NCI-H748 (cell line): ENCODE measurements around the gene ATXN7L2.

Experiments
- DNase-seq: peaks from one replicate; lab custom pipeline; 2025; ENCODE audit not compliant: unreplicated experiment; lab: John Stamatoyannopoulos, UW

Gene ATXN7L2

DNA sequence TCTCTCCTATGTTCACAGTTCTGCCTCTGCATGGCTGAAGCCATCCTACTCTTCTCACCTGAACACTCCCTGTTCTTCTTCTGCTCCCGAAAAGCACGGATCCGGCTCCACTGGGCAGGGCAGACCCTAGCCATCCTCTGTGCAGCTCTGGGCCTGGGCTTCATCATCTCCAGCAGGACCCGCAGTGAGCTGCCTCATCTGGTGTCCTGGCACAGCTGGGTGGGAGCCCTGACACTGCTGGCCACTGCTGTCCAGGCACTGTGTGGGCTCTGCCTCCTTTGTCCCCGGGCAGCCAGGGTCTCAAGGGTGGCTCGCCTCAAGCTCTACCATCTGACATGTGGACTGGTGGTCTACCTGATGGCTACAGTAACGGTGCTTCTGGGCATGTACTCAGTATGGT, 12.0 kb downstream of the ATXN7L2 start:
- DNase-seq, result no peak

DNA sequence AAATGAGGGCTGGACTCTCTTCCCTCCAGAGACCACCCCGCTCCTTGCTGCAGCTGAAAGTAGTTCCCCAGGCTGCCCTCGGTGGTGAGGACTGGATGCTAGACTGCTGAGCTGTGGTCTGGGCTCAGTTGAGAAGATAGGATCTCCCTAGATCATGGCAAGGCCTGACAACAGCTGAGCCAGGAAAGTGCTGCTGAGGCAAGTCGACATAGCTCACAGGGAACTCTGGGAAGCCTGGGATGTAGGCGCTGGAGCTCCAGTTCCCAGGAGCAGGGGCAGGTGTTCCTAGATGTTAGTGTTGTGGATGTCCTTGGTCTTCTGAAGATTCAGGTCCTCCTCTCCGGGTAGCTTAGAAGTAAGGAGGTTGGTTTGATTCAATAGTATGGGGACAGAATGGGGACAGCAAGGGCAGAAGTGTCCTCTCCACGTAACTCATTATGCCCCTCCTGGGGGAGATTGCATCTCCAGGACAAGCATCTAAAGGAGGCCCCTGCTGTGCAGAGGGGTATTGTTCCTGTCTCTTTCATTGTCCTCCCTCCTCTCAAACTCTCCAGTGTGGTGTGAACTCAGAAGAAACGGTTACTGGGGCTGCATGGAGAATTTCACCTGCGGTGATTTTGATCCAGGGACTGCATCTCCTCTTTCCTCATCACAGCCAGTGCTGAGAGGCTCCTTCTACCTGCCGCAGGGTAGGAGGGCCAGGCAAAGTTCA, 13.9 kb downstream of the ATXN7L2 start:
- DNase-seq, result no peak

DNA sequence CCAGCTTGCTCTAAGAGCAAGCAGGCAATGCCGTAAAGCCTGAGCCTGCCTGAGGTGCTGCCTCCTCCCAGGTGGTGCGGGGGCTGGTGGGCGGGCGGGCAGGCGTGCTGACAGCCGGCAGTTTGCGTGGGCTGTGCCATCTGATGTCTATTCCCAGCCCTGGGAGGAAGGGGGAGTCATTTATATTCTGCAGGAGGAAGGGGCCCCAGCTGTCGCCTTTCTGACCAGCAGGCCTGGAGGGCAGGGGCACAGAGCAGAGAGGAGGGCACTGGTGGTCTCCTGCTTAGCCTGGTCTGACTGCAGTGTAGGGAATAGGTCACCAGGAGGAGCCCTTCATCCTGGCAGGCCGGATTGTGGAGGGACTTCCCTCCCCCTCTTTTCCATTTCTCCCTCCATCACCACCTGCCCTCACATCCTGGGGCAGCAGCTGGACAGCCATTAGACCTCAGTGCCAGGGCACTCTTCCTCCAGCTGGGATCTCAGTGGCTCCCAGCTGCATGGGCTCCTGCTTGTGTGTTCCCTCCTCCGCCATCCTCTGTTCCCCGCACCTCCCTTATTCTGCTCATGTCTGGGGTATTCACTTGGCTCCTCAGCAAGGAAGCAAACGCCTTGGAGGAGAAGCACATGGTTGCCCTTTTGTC, 14.6 kb downstream of the ATXN7L2 start:
- DNase-seq, result peak; percentile 46

DNA sequence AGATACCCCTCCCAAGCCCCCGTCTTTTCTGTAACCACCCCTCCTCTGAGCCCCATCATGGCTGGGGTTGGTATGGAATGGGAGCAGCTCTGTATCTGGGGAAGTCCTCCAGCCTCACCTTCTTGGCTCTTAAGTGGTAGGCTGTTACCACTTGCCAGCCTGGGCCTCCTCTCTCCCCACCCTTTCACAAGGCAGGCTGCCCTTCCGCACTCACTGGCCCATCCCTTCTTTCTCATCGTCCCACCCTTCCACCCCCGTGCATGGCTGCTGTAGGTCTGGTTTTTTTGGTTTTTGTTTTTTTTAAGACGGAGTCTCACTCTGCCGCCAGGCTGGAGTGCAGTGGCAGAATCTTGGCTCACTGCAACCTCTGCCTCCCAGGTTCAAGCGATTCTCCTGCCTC, 15.4 kb downstream of the ATXN7L2 start:
- no peak for DNase-seq

DNA sequence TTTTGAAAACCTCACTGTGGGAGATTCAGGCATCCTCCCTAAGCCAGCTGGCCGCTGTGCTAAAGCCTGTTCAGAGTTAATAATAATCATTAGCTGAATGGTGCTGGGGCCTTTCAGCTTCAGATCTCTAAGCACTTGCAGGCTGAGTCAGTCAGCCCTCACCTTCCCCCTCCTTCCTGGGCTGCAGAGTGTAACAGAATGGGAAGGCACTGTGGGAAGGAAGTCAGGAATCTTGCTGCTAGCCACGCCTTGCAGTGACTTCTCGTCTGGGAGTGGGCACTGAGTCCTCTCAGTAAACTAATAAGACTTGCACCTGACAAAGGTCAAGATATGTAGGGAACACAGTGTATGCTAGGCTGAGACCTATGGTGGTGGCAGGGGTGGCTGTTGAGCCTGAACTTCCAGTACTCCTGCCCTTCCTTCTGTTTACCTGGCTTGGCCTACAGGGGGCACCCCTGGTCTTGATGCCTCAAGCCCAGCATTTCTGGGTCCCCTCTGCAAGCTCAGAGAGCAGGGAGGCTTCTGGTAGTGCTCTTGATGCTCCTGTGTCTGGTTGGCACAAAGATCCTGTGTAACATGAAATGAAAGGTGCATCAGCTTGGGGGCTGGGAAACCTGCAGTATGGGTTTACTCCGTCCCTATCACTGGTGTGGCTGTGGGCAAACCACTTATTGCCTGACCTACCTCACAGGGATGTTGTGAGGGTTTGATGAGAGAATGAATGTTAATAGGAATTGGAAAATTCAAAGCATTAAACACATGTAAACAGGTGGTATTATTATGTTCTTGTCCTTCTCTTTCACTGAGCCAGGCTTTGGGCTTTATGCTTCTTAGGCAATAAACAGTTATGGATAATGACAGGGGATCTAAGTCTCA, 16.2 kb downstream of the ATXN7L2 start:
- DNase-seq, result peak; percentile 41

DNA sequence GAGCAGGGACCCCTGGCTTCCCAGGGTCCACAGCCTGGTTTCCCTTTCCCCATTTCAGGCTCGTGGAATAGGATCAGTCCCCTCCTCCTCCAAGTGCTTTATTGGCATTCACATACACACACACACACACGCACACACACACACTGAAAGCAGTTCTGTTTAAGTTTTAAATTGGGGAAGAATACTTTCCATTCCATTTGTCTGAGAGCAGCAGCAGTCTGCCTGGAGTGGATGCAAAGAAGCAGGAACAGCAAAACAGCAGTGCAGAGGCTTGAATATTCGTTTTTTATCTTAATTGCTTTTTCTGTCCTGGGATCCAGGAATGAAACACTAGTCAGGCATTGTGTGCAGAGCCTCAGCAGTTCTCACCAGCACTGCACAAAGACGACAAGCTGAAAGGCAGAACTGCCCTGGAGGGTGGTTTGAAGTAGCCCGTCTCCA, 17.3 kb downstream of the ATXN7L2 start:
- DNase-seq, result no peak

DNA sequence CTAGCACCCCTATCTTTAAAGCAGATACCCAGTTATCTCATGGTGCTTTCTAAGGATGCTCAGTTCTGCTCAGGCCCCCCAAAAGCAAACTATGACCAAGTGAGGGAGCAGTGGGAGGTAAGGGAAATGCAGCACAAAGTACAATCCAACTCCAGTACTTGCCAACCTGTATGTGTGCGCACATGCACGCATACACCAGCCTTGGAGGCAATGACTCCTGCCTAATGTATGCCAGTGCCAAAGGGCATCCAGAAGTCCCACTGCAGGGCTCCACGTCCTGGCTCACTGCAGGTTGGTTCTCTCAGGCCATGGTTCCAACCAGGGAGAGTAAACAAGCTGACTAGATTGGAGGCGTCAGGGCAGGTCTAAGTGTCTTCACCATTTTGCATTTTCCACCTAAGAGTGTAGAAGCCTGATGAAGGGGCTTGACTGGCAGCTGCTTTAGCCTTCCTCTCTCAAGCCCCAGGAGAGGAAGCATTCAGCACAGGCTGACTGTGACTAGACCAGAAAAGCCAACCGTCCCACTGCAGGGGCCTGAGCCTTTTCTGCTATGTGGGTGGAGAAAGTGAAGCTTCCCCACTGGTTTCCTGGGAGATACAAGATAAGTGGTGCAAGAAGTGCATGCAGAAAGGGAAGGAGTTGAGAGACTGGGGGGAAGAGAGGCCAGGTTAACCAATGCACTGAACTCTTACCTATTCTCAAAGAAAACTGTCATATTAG, 18.1 kb downstream of the ATXN7L2 start:
- no peak for DNase-seq

DNA sequence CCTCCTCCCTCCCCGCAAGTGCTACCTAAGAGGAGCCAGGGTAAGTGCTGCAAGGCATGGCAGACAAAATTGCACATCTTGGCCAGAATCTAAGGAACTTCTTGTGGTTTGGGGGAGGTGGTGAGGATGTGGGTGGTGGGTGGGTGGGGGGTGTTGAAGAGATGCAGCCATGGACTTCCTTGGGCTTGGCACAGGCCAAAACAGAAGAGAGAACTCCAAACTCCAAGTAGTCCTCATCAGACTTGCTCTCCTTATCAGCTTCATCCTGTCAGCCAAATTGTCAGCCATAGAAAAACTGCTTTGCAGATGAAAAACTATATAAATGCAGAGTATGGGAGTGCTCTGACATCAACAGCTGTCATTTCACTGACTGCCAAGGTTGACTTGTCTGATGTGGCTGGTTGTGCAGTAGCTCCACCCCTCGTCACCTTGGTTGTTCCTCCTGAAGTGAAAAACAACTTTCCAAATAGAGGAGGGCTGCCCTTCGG, 18.7 kb downstream of the ATXN7L2 start:
- DNase-seq, result no peak

DNA sequence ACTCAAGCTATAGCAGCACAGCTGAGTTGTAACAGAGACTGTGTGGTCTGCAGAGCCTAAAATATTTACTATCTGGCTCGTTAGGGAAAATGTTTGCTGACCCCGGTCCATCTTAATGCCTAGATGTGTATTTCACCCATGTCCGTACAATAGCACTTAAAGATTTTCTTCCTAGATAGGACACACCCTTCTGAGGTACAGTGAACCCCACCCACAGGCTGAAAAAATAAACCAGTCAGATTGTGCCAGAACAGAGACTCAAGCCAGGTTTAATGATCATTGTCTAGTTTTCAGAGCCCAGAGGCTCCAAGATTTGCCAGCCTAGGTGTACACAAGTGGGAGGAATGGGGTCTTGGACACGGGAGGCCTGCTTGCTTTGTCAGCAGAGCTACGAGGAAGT, 20.2 kb downstream of the ATXN7L2 start:
- no peak for DNase-seq

DNA sequence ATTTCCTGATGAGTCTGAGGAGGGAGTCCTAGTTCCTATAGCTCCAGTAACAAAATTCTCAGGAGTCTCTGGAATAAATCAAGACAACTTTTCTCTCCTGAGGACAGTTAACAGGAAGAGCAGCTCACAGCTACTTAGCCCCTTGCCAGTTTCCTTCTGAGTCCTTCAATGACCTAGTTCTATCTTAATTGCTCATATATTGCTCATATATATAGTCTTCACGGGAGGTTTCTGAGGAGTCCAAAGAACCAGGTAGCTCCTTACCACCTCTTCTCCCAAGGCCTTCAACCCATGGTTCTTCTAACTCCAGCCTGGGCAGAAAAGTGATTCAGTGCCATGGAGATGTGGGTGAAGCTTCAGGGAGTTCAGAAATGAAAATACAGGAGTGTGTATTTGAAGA, 21.3 kb downstream of the ATXN7L2 start:
- DNase-seq, result no peak

DNA sequence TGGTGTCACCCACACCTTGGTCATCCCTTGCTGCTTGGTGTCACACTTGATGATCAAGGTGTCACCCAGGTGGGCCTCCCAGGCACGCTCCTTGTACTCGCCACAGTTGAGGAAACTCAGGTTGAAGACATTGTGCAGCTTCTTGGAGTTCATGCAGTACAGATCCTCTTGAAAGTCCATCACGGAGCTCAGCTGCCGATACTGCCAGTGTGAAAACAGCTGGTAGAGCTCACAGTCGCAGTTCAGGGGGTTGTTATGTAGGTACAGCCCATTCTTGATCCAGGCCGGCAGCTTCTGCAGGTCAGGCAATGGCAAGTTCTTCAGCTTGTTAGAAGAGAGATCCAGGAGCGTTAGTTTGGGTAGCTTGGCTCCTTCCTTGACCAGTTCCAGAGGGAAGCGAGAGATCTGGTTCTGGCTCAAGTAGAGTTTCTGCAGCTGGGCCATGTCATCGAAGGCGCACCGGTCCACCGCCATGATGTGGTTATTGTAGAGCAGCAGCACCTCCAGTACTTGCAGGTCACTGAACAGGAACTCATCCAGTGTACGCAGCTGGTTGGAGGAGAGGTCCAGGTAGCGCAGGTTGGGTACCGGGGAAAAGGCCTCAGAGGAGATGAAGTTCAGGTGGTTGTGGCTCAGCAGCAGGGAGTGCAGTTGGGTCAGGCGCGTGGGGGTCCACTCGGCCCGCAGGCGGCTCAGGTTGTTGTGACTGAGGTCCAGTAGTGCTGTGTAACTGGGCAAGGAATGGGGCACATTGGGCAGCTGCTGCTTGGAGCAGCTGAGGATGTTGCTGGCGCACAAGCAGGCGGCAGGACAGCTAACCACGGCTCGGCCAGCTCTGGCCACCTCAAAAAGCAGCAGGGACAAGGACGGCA, 24.5 kb downstream of the ATXN7L2 start:
- DNase-seq, result no peak

DNA sequence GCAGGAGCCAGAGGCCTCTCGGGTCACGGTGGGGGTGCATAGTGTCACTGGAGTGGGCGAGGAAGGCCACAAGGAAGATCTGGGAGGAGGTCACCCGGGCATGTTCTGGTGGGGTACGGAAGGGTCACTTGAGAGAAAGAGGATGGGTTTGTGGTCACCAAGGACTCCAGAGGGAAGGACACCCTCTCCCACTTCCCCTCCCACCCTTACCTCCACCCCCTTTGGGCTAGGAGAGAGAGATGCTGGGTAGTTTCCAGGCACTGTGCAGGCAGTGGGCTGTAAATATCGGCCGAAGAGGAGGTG, 25.1 kb downstream of the ATXN7L2 start:
- DNase-seq, result no peak

DNA sequence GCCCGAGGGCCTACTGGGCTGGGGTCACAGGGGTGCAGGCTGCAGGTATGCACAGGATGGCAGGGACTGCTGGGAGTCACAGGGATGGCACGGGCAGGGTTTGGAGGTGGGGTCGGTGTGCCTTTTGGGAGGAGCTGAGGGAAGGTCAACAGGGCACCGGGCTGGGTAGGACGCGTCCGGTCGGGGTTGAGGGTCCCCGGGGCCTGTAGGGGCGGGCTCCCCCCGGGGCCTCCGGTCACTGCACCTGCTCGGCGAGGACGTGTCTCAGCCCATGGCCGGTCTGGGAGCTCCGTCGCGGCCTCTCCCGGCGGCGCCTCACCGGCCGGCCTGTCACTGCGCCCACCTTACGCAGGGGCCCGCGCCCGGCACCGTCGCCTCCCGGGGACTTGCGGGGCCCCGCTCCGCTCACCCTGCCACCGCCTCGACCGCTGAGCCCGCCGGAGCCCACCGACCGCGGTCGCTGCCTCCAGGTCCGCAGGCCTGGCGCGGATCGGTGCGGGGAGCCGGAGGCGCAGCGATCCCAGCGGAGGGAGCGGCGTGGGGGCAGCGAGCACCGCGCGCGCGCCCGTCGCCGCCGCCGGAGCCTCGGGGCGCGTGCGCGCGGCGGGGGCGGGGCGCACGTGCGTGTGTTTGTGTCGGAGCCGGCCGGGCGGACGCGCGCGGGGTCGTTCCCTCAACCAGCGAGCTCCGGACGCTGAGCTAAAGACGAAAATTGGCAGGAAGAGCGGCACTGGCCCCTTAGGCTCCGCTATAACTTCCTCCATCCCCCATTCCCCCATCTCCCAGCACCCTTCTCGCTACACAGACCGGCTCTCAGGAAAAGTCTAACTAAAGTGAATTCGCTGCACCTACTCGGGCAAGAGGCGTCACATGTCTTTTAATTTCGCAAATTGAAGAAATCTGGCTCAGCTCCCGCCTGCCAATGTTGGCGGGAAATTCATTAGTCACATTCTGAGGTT, 25.8 kb downstream of the ATXN7L2 start, which contains the start of gene AMIGO1:
TSS of gene AMIGO1 (minus strand) at position 552 of the 959 bp plus-strand sequence. CDS start 815 bp downstream, outside the sequence.
- peak; percentile 84 for DNase-seq

DNA sequence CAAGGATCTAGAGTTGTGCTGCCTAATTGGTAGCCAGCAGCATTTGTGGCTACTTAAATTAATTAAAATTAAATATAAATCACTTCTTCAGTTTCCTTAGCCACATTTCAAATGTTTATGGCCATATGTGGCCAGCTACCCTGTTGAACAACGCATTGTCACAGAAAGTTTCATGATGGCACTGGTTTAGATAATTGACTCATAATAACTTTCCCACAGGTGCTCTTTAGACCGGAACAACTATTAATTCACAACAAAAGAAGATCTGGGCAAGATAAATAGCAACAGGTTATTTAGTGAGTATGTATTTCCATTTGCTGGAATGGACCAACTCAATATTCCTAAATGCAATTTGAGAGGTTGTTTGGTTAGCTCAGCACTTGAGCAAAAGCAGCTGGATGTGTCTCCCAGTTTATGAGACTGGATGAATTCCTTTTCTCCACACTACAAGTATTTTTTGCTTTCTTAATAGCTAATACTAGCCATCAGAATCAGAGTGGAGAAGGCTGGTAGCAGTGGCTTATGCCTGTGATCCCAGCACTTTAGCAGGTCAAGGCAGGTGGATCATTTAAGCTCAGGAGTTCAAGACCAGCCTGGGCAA, 29.5 kb downstream of the ATXN7L2 start:
- DNase-seq, result peak; percentile 23

DNA sequence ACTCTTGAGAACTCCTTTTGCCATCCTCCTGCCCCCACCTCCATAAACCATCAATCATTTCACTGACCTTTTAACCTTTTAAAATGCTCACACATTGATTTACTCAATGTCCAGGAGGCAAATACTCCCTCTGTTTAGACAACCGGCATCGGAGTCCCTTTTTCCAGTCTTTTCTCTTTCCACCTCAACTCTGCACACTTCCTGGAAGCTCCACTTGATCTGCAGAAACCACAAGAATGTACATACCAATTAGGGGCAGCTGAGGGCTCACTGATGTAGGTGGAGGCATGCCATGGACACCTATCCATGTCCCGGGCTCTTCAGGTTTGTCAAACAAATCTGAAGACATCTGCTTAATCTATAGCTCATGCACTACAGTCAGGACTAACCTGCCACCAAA, 31.1 kb downstream of the ATXN7L2 start:
- DNase-seq, result no peak

DNA sequence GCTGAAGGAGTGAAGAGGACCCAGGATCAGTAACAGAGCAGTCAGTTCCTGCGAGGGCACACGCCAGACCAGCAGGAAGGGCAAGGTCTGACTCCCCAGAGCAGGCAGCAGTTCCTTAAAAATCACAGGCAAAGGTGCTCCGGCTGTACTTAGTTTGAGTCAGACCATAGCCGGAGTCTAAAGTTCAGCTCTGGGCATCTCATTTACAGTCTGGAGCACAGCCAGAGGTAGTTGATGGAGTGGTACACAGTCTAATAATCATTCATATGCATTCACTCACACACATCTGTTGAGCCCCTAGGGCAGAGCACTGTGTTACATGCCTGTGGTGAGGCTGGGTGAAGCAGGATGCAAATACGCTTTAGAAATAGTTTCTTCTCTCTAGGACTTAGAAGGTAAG, 33.2 kb downstream of the ATXN7L2 start:
- no peak for DNase-seq

DNA sequence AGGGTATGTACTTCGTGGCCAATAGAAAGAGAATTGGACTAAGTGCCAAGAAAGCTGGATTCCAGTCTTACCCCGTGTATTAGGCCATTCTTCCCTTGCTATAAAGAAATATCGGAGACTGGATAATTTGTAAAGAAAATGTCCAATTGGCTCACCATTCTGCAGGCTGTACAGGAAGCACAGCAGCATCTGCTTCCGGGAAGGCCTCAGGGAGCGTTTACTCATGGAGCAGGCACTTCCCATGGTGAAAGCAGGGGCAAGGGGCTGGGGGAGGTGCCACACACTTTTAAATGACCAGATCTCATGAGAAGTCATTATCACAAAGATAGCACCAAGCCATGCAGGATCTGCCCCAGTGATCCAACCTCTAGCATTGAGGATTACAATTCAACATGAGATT, 33.6 kb downstream of the ATXN7L2 start:
- DNase-seq, result no peak
